HCT116 (cell line): ENCODE results near the gene LILRA2.

ENCODE experiments used
- CTCF ChIP-seq, 3 experiments: fragments of 200-600 bp in 1 of 3; sonication (generic) in 1 of 3; IDR thresholded peaks in 2 of 3; conservative IDR thresholded peaks in 1 of 3; 2 replicates each; pipeline ENCODE4 v1.5.1; 2012 to 2017; ENCODE audit warnings: low read depth in 2 of 3, low read length in 2 of 3, antibody characterized with exemption in 1 of 3, borderline replicate concordance in 1 of 3, control low read depth in 1 of 3, mild to moderate bottlenecking in 1 of 3, mixed read lengths in 1 of 3, mixed run types in 1 of 3, moderate library complexity in 1 of 3; ENCODE audit not compliant: insufficient read depth in 1 of 3
- SP1 ChIP-seq: IDR thresholded peaks from 2 replicates; pipeline ENCODE4 v1.6.1; 2012; ENCODE audit warnings: low read depth

GRCh38 chr19:54535601-54536000, 38.0 kb upstream of the LILRA2 start:
- TF ChIP-seq CTCF (IDR thresholded peaks at IDR 0.05 in 2 of 3, conservative IDR thresholded peaks at IDR 0.05 in 1 of 3; ENCODE audit: borderline replicate concordance in 1 of 3, insufficient read depth in 1 of 3, low read depth in 2 of 3, low read length in 2 of 3) (no peak), SP1 (no peak)
